Measurements from ENCODE around the gene TOMM34. TPM values are rescaled to one million over a fixed set of nuclear protein-coding genes. Genes with fewer than 3 reads are reported as not detected.
A peak's percentile ranks its signal among the peaks of the same experiment; 100 is the strongest.

The TOMM34 gene
- total RNA-seq, 1 experiment from 2014 or later: 30.6 TPM

GRCh38 chr20:44961011-44961869, 1.0 kb upstream of the TOMM34 start:
- TF ChIP-seq TCF7L2 (IDR thresholded peaks at IDR 0.05; ENCODE audit: low read depth, low read length): no peak
- no peak for TF ChIP-seq CTCF (IDR thresholded peaks at IDR 0.05)
- no peak for TF ChIP-seq REST (IDR thresholded peaks at IDR 0.05; ENCODE audit: insufficient read depth in 1 of 2, low read depth in 2 of 2, low read length in 1 of 2)
- TF ChIP-seq POLR2AphosphoS5 (IDR thresholded peaks at IDR 0.05; ENCODE audit: low read depth, low read length): no peak
- no peak for TF ChIP-seq SIN3A (IDR thresholded peaks at IDR 0.05; ENCODE audit: borderline replicate concordance, insufficient read depth, low read depth, low read length)
- no peaks in the 10 kb centered on the region for H3K27me3 ChIP-seq (ENCODE audit: control insufficient read depth, insufficient read depth, low read length)
- BruUV-seq (replicated peaks): no TSS peak
- H3K27ac ChIP-seq (ENCODE audit: low read length): peak overlapping the region; percentile 94
- ChIA-PET CTCF (no interaction called here), POLR2A (no interaction called here)
- no peaks in the 10 kb centered on the region for H3K9me3 ChIP-seq (ENCODE audit: control insufficient read depth, insufficient read depth, low read depth, low read length)
- ATAC-seq (no peak), DNase-seq (ENCODE audit: low read depth, low spot score) (no peak)
- H3K36me3 ChIP-seq (ENCODE audit: control insufficient read depth, insufficient read depth, low read length): no peaks in the 10 kb centered on the region; the same call in 1 of the 2 replicates
- intact Hi-C loops (cut with micrococcal nuclease; ENCODE audit: unreplicated experiment): no loop called here
- in situ Hi-C loops (cut with HindIII; ENCODE audit: low pct_unique_long_range_greater_than_20kb, low sequenced_read_pairs): no loop called here
- no peak overlapping the region for H3K4me3 ChIP-seq (ENCODE audit: low read depth in 2 of 2, low read length in 2 of 2)
- peaks cover 16% of the 10 kb centered on the region for H3K4me1 ChIP-seq (ENCODE audit: control insufficient read depth, insufficient read depth, low read length)

GRCh38 chr20:44959638-44960102, 527 bp downstream of the TOMM34 start:
- no TSS peak for BruUV-seq (replicated peaks)
- peak overlapping the region; percentile 94 for H3K27ac ChIP-seq (ENCODE audit: low read length)
- H3K27me3 ChIP-seq (ENCODE audit: control insufficient read depth, insufficient read depth, low read length): no peaks in the 10 kb centered on the region
- ChIA-PET POLR2A (interaction anchor here (0.6 to 0.8 kb wide), 3 partner anchors 8 to 1339 kb away, joined by 3 to 4 read pairs (median 3); no protein-coding TSS in a partner anchor), CTCF (interaction anchor here (0.7 kb wide), 1 partner anchor 254 kb away, joined by 3 read pairs; no protein-coding TSS in a partner anchor)
- no peak for TF ChIP-seq SIN3A (IDR thresholded peaks at IDR 0.05; ENCODE audit: borderline replicate concordance, insufficient read depth, low read depth, low read length)
- TF ChIP-seq REST (IDR thresholded peaks at IDR 0.05; ENCODE audit: insufficient read depth in 1 of 2, low read depth in 2 of 2, low read length in 1 of 2): no peak
- no peak for TF ChIP-seq CTCF (IDR thresholded peaks at IDR 0.05)
- TF ChIP-seq TCF7L2 (IDR thresholded peaks at IDR 0.05; ENCODE audit: low read depth, low read length): no peak
- TF ChIP-seq POLR2AphosphoS5 (IDR thresholded peaks at IDR 0.05; ENCODE audit: low read depth, low read length): no peak
- ATAC-seq (peak; percentile 65), DNase-seq (ENCODE audit: low read depth, low spot score) (no peak)
- in situ Hi-C loops (cut with HindIII; ENCODE audit: low pct_unique_long_range_greater_than_20kb, low sequenced_read_pairs): no loop called here
- intact Hi-C loops (cut with micrococcal nuclease; ENCODE audit: unreplicated experiment): no loop called here
- H3K4me3 ChIP-seq (ENCODE audit: low read depth in 2 of 2, low read length in 2 of 2): peak overlapping the region; percentile 77 to 91
- peaks cover 8% of the 10 kb centered on the region for H3K4me1 ChIP-seq (ENCODE audit: control insufficient read depth, insufficient read depth, low read length)
- H3K36me3 ChIP-seq (ENCODE audit: control insufficient read depth, insufficient read depth, low read length): peaks cover 7% of the 10 kb centered on the region
- H3K9me3 ChIP-seq (ENCODE audit: control insufficient read depth, insufficient read depth, low read depth, low read length): no peaks in the 10 kb centered on the region

Measured in Panc1 (cell line).